GM10266 (cell line): ENCODE results near the gene MAP1S.

Experiments used
- DNase-seq: peaks from one replicate; pipeline ENCODE4 v3.0.0; 2012; ENCODE audit errors: extremely low spot score
- TF ChIP-seq, protein P1 (sequence below): IDR thresholded peaks from 2 replicates; pipeline ENCODE4 v1.5.1; 2012; ENCODE audit warnings: mild to moderate bottlenecking, low read depth; ENCODE audit not compliant: control insufficient read depth, insufficient read depth; ENCODE audit errors: missing control alignments

The MAP1S gene

DNA sequence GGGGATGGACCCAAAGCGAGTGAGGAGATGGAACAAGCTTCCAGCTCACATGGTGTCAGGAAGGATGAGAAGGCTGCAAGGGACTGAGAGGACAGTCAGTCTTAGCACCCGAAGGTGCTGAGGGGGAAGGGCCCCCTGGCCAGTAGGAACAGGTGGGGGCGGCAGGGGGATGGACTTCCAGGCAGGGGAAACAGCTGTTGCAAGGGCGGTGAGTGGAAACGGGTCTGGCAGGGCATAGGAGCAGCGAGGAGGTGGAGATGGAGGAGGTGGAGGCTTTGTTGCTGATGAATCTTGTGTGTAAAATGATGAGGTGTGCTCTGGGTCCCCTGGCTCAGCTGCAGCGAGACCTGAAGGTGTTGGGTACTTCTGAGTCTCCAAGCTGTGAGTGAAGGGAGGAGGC lies 1.2 kb downstream of the MAP1S start:
- peak; percentile 56 for DNase-seq
- TF ChIP-seq, protein P1, sequence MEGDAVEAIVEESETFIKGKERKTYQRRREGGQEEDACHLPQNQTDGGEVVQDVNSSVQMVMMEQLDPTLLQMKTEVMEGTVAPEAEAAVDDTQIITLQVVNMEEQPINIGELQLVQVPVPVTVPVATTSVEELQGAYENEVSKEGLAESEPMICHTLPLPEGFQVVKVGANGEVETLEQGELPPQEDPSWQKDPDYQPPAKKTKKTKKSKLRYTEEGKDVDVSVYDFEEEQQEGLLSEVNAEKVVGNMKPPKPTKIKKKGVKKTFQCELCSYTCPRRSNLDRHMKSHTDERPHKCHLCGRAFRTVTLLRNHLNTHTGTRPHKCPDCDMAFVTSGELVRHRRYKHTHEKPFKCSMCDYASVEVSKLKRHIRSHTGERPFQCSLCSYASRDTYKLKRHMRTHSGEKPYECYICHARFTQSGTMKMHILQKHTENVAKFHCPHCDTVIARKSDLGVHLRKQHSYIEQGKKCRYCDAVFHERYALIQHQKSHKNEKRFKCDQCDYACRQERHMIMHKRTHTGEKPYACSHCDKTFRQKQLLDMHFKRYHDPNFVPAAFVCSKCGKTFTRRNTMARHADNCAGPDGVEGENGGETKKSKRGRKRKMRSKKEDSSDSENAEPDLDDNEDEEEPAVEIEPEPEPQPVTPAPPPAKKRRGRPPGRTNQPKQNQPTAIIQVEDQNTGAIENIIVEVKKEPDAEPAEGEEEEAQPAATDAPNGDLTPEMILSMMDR, result no peak

DNA sequence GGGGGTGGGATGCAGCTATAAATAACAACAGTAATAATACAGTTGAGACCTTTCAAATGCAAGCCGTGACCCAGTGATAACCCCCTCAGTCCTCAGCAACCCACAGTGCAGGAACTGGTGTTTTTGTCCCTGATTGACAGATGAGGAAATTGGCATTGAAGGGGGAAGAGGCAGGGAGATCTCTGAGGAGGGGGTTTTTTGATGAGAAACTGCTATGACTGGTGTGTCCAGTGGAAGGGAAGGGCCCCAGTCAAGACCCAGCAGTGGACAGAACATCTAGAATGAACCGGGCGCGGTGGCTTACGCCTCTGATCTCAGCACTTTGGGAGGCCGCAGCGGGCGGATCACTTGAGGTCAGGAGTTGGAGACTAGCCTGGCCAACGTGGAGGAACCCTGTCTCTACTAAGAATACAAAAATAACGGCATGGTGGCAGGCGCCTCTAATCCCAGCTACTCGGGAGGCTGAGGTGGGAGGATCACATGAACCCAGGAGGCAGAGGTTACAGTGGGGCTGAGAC lies 1.9 kb downstream of the MAP1S start:
- TF ChIP-seq, protein P1, result no peak

GRCh38 chr19:17721821-17722220 lies 2.5 kb downstream of the MAP1S start:
- DNase-seq, result peak; percentile 49

More for the DNA sequence above, 1.9 kb downstream of the MAP1S start:
- DNase-seq, result no peak

DNA sequence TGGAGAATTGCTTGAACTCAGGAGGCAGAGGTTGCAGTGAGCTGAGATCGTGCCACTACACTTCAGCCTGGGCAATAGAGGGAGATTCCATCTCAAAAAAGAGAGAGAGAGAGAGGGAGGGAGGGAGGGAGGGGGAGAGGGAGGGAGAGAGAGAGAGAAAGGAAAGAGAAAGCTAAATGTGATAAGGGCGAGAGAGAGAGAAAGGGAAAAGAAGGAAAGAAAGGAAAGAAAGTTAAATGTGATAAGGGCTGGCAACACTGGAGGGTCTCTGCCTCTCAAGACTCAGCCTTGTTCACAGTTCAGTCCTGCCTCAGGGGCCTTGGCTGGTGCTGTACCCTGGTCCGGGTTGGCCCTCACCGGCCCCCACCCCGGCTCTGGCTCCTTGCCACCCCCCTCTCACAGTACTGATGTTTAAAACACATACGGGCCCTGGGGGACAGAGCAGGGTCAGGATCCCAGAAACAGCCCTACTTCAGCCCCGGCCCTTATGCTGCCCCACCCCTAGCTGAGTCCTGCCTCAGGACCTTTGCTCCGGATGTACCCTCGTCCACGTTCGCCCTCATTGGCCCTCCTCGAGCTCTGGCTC lies 3.5 kb downstream of the MAP1S start:
- TF ChIP-seq, protein P1, result no peak
- no peak for DNase-seq

More at GRCh38 chr19:17721821-17722220, 2.5 kb downstream of the MAP1S start:
- TF ChIP-seq, protein P1, result no peak

DNA sequence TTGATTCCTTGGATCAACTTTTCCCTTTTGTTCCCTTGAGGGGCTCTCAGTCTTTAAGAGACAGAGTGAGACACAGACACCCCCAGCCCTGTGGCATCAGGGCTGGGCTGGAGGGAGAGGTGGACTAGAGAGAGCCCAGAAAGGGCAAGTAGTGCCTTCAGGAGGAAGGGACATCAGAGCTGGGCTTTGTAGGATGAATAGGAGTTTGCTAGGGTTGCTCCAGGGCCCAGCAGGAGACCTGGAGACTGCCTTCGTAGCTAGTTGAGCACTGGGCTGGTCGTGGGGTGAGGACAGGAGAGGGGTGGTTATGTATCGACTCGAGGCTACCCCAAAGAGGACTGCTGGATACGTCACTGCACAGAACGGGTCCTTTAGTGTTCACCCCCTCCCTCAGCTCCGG lies 5.4 kb downstream of the MAP1S start:
- no peak for DNase-seq
- TF ChIP-seq, protein P1, result no peak

DNA sequence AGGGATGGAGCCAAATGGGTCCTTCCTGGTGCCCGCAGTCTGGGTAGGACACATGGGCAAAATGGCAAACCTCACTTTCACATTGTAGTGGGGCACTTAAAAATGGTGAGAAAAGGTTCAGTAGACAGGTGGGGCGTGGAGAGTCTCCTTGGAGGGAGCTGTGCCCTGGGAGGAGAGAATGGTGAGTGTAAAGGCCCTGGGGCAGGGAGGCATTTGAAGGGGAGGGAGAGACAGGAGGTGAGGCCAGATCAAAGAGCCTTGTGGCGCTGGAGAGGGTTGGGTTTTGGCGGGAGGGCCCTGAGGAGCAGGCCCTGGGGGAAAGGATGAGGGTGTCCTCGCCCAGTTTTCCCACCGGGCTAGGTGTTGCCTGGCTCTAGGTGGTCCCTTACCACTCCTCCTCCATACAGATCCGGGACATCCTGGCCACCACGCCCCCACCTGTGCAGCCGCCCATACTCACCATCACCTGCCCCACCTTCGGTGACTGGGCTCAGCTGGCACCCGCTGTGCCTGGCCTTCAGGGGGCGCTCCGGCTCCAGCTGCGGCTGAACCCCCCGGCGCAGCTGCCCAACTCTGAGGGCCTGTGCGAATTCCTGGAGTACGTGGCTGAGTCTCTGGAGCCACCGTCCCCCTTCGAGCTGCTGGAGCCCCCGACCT lies 6.3 kb downstream of the MAP1S start:
- DNase-seq, result peak; percentile 62
- TF ChIP-seq, protein P1, result peak; percentile 70

- DNase-seq, result no peak
These were observed 7.0 kb downstream of the MAP1S start for GRCh38 chr19:17726136-17726741.

More at GRCh38 chr19:17726136-17726741, 7.0 kb downstream of the MAP1S start:
- TF ChIP-seq, protein P1, result no peak
